ENCODE results near the gene SLC1A3. TPM values are rescaled to one million over a fixed set of nuclear protein-coding genes. Genes with fewer than 3 reads are reported as not detected.

The SLC1A3 gene
- total and polyA plus RNA-seq, 10 of the 15 experiments (the other 5 are each of a cell fraction or from before 2014, with no cell fraction given): 0.23 to 4.4 (median 3.3) TPM

DNA sequence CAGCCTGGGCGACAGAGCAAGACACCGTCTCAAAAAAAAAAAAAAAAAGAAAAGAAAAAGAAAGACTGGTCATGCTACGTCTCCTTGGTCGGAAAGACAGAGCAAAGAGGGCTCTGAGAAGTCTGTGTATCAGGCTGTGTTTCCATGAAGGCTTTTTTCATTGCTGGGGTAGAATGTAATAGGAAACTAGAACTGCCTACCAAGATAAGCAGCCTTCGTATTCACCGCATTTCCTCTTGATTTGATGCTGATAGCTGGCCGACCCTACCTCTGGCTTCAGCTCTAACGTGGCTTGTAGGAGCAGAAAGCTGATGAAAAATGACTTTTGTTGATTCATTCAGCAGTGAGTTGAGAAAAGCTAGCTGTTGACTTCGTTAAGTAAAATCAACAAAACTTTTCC, 17.4 kb downstream of the SLC1A3 start:
- ChIA-PET POLR2A (interaction anchor here (0.7 kb wide), 1 partner anchor 1184 kb away, joined by 5 read pairs; no protein-coding TSS in a partner anchor), SMC1A (ENCODE audit: uncharacterized antibody, unreplicated experiment) (no interaction called here), RAD21 (ENCODE audit: unreplicated experiment) (no interaction called here), CTCF (interaction anchor here (0.6 kb wide), 2 partner anchors 10 to 68 kb away, joined by 3 to 5 read pairs; no protein-coding TSS in a partner anchor)
- no TSS peak for BruUV-seq (replicated peaks)
- Histone ChIP-seq H3K9me3 (replicated peaks; ENCODE audit: control insufficient read depth, insufficient read depth, low read length) (no peaks in the 10 kb centered on the region), H2AFZ (ENCODE audit: control insufficient read depth, low read depth, low read length) (no peak overlapping the region), H3K4me2 (ENCODE audit: control insufficient read depth, insufficient read depth) (no peak overlapping the region), H3K9ac (ENCODE audit: control insufficient read depth, insufficient read depth, low read length) (no peak overlapping the region), H3K4me3 (no peak overlapping the region), H3K27ac (ENCODE audit: control insufficient read depth, insufficient read depth) (no peak overlapping the region), H3K4me1 (ENCODE audit: control insufficient read depth, insufficient read depth, low read length) (no peaks in the 10 kb centered on the region), H4K20me1 (ENCODE audit: control insufficient read depth, insufficient read depth) (no peaks in the 10 kb centered on the region), H3K79me2 (ENCODE audit: control insufficient read depth, insufficient read depth, low read length) (no peaks in the 10 kb centered on the region), H3K27me3 (replicated peaks in 1 of 2; ENCODE audit: control insufficient read depth in 2 of 2, insufficient read depth in 2 of 2, low read length in 1 of 2) (no peaks in the 10 kb centered on the region), H3K36me3 (ENCODE audit: control insufficient read depth in 2 of 2, insufficient read depth in 2 of 2, low read length in 1 of 2) (no peaks in the 10 kb centered on the region)
- 16% methylated on average over 7 of the region's 9 CpGs for WGBS (ENCODE audit: insufficient coverage, insufficient replicate concordance, low lambda C conversion rate, missing lambda C conversion rate)
- no peak for ATAC-seq
- in situ Hi-C loops (cut with MboI) (no loop called here), intact Hi-C loops (cut with micrococcal nuclease; ENCODE audit: unreplicated experiment) (no loop called here)
- FAIRE-seq: no peak
- TF ChIP-seq JUND (IDR thresholded peaks at IDR 0.05; ENCODE audit: low read depth, low read length) (no peak), ESRRA (IDR thresholded peaks at IDR 0.05; ENCODE audit: low read length) (no peak)
- TF ChIP-seq, protein P1, sequence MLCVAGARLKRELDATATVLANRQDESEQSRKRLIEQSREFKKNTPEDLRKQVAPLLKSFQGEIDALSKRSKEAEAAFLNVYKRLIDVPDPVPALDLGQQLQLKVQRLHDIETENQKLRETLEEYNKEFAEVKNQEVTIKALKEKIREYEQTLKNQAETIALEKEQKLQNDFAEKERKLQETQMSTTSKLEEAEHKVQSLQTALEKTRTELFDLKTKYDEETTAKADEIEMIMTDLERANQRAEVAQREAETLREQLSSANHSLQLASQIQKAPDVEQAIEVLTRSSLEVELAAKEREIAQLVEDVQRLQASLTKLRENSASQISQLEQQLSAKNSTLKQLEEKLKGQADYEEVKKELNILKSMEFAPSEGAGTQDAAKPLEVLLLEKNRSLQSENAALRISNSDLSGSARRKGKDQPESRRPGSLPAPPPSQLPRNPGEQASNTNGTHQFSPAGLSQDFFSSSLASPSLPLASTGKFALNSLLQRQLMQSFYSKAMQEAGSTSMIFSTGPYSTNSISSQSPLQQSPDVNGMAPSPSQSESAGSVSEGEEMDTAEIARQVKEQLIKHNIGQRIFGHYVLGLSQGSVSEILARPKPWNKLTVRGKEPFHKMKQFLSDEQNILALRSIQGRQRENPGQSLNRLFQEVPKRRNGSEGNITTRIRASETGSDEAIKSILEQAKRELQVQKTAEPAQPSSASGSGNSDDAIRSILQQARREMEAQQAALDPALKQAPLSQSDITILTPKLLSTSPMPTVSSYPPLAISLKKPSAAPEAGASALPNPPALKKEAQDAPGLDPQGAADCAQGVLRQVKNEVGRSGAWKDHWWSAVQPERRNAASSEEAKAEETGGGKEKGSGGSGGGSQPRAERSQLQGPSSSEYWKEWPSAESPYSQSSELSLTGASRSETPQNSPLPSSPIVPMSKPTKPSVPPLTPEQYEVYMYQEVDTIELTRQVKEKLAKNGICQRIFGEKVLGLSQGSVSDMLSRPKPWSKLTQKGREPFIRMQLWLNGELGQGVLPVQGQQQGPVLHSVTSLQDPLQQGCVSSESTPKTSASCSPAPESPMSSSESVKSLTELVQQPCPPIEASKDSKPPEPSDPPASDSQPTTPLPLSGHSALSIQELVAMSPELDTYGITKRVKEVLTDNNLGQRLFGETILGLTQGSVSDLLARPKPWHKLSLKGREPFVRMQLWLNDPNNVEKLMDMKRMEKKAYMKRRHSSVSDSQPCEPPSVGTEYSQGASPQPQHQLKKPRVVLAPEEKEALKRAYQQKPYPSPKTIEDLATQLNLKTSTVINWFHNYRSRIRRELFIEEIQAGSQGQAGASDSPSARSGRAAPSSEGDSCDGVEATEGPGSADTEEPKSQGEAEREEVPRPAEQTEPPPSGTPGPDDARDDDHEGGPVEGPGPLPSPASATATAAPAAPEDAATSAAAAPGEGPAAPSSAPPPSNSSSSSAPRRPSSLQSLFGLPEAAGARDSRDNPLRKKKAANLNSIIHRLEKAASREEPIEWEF (IDR thresholded peaks at IDR 0.05; ENCODE audit: insufficient replicate concordance, low read depth, low read length): no peak
- no peak for DNase-seq (ENCODE audit: low read depth, low spot score)
